Endothelial cell of umbilical vein (primary cell): Measurements from ENCODE around the gene CYP19A1. TPM values are rescaled to one million over a fixed set of nuclear protein-coding genes. Genes with fewer than 3 reads are reported as not detected.

Experiments used
- BruUV-seq: library from RNA; stranded (reverse); fragments of 400-500 nt; replicated peaks from 2 replicates; lab custom pipeline; 2021; lab: Mats Ljungman, UMichigan
- CTCF ChIA-PET: fragments of 300-600, 350-600 bp; sonication (Branson Sonifier 250); formaldehyde crosslinking; loops from one replicate; lab custom pipeline; 2021; ENCODE audit warnings: antibody characterized with exemption, inconsistent platforms; lab: Charles Lee
- POLR2A ChIA-PET: fragments of 300-600, 350-600 bp; sonication (Branson Sonifier 250); formaldehyde crosslinking; loops from one replicate; lab custom pipeline; 2021; ENCODE audit warnings: antibody characterized with exemption, inconsistent platforms; lab: Charles Lee
- DNase-seq: peaks from one replicate; pipeline ENCODE4 v3.0.0-alpha.2; 2011; ENCODE audit warnings: low read depth, low spot score
- FAIRE-seq: peaks from 2 replicates; lab custom pipeline; 2011; peaks lifted over from hg19 to GRCh38; lab: Jason Lieb, UNC
- H2AFZ ChIP-seq: 2 replicates; pipeline ENCODE4 v1.6.0; 2012; ENCODE audit warnings: low read depth, low read length, control low read depth, inconsistent platforms
- H3K27ac ChIP-seq: 2 replicates; pipeline ENCODE4 v1.5.1; 2011; ENCODE audit warnings: low read depth, mild to moderate bottlenecking, control low read depth, low read length, moderate library complexity; ENCODE audit not compliant: insufficient read depth
- H3K27me3 ChIP-seq, 2 experiments: 2 replicates each; pipeline versions ENCODE4 v1.6.0 to v1.6.1; 2011; ENCODE audit warnings: low read length in 2 of 2, mixed read lengths in 1 of 2; ENCODE audit not compliant: control insufficient read depth in 2 of 2, insufficient read depth in 2 of 2
- H3K36me3 ChIP-seq, 2 experiments: 2 replicates in 1 of 2; 3 replicates in 1 of 2; pipeline ENCODE4 v1.5.1; 2011; ENCODE audit warnings: low read length in 2 of 2, mild to moderate bottlenecking in 1 of 2, moderate library complexity in 1 of 2; ENCODE audit not compliant: control insufficient read depth in 2 of 2, insufficient read depth in 2 of 2; ENCODE audit errors: extremely low read depth in 1 of 2
- H3K4me1 ChIP-seq: 3 replicates; pipeline ENCODE4 v1.5.1; 2011; ENCODE audit warnings: mild to moderate bottlenecking, low read length; ENCODE audit not compliant: control insufficient read depth, insufficient read depth; ENCODE audit errors: extremely low read depth
- H3K4me2 ChIP-seq: 2 replicates; pipeline ENCODE4 v1.6.1; 2011; ENCODE audit warnings: low read length, control low read depth, mixed read lengths; ENCODE audit not compliant: insufficient read depth
- H3K4me3 ChIP-seq, 3 experiments: fragments of 200-600 bp in 1 of 3; sonication (generic), shearing (Covaris generic) in 1 of 3; replicated peaks in 1 of 3; 2 replicates each; pipeline ENCODE4 v1.5.1; 2011 to 2016; ENCODE audit warnings: control low read depth in 3 of 3, low read length in 3 of 3, mild to moderate bottlenecking in 2 of 3, inconsistent platforms in 1 of 3, low read depth in 1 of 3, moderate library complexity in 1 of 3; ENCODE audit not compliant: insufficient read depth in 1 of 3
- H3K79me2 ChIP-seq: 2 replicates; pipeline ENCODE4 v1.6.0; 2012; ENCODE audit warnings: low read length, inconsistent platforms; ENCODE audit not compliant: control insufficient read depth, insufficient read depth
- H3K9ac ChIP-seq: replicated peaks from 2 replicates; pipeline ENCODE3; 2011; ENCODE audit warnings: low read length, control low read depth; ENCODE audit not compliant: insufficient read depth; ENCODE audit errors: extremely low read depth
- H3K9me1 ChIP-seq: replicated peaks from 3 replicates; pipeline ENCODE4 v1.6.0; 2011; ENCODE audit warnings: mild to moderate bottlenecking, low read length; ENCODE audit not compliant: control insufficient read depth, insufficient read depth; ENCODE audit errors: extremely low read depth
- H3K9me3 ChIP-seq: replicated peaks from 2 replicates; pipeline ENCODE4 v1.5.1; 2012; ENCODE audit warnings: low read length, inconsistent platforms; ENCODE audit not compliant: control insufficient read depth, insufficient read depth
- H4K20me1 ChIP-seq: replicated peaks from 2 replicates; pipeline ENCODE3; 2011; ENCODE audit warnings: mild to moderate bottlenecking, low read length; ENCODE audit not compliant: control insufficient read depth, insufficient read depth; ENCODE audit errors: extremely low read depth
- EZH2 ChIP-seq: IDR thresholded peaks from 2 replicates; pipeline ENCODE4 v1.6.1; 2012; ENCODE audit warnings: borderline replicate concordance, low read depth, mild to moderate bottlenecking, moderate library complexity, low read length, inconsistent platforms; ENCODE audit not compliant: severe bottlenecking
- FOS ChIP-seq: IDR thresholded peaks from 2 replicates; pipeline ENCODE4 v1.6.1; 2011; ENCODE audit warnings: mild to moderate bottlenecking, low read length, moderate library complexity, borderline replicate concordance; ENCODE audit not compliant: insufficient read depth
- GATA2 ChIP-seq: IDR thresholded peaks from 2 replicates; pipeline ENCODE4 v1.7.0; 2011; ENCODE audit warnings: low read depth, mild to moderate bottlenecking, moderate library complexity, mixed read lengths, low read length; ENCODE audit not compliant: insufficient read length, insufficient read depth
- JUN ChIP-seq: IDR thresholded peaks from 2 replicates; pipeline ENCODE4 v1.6.1; 2011; ENCODE audit warnings: borderline replicate concordance, low read depth; ENCODE audit not compliant: insufficient read length, insufficient read depth
- MYC ChIP-seq: IDR thresholded peaks from one replicate; pipeline ENCODE4 v1.6.1; 2011; ENCODE audit warnings: mild to moderate bottlenecking, low read depth, low read length
- POLR2A ChIP-seq: IDR thresholded peaks from 2 replicates; pipeline ENCODE4 v1.6.1; 2012; ENCODE audit warnings: low read depth, mild to moderate bottlenecking, control low read depth, low read length
- POLR2AphosphoS5 ChIP-seq: IDR thresholded peaks from 2 replicates; pipeline ENCODE4 v1.6.1; 2012; ENCODE audit warnings: low read depth, mild to moderate bottlenecking, control low read depth, low read length, moderate library complexity; ENCODE audit not compliant: insufficient read depth
- dilution Hi-C: fragments of 300-500 bp; cut with MboI; formaldehyde crosslinking; loops from one replicate; pipeline ENCODE4 v1.15.0; 2019; ENCODE audit warnings: low sequenced_read_pairs; ENCODE audit not compliant: extremely low pct_ligation_motif_present
- intact Hi-C: fragments of 100-400 bp; cut with micrococcal nuclease; formaldehyde crosslinking; loops from one replicate; pipeline ENCODE4 v1.10.0; 2022
- polyA plus RNA-seq, 4 experiments: library from polyadenylated mRNA; depleted of rRNA in 3 of 4; stranded (reverse) in 3 of 4; unstranded in 1 of 4; fragments of >200 nt; gene quantifications; 2 replicates each; pipeline versions ENCODE4 v1.2.1 to v1.2.3, GENCODE V29; 2011 to 2012; ENCODE audit warnings: missing spikeins in 1 of 4
- total RNA-seq: library from RNA; stranded (reverse); gene quantifications from 2 replicates; pipeline ENCODE4 v1.2.3, GENCODE V29; 2021
- TF ChIP-seq, protein P1 (sequence below): IDR thresholded peaks from 2 replicates; pipeline ENCODE4 v1.6.1; 2011; ENCODE audit not compliant: insufficient read depth, insufficient read length
- TF ChIP-seq, protein P2 (sequence below), 2 donors: IDR thresholded peaks; 1 replicate in 1 of 2; 2 replicates in 1 of 2; pipeline ENCODE4 v1.5.1; 2011; ENCODE audit warnings: low read length in 2 of 2, mild to moderate bottlenecking in 2 of 2, moderate library complexity in 2 of 2, control low read depth in 1 of 2, inconsistent platforms in 1 of 2, low read depth in 1 of 2; ENCODE audit not compliant: insufficient read depth in 1 of 2; ENCODE audit errors: extremely low read depth in 1 of 2

CYP19A1 gene
- total and polyA plus RNA-seq, 2 donors (not counting 3 experiments of a cell fraction or from before 2014, with no cell fraction given): not detected

DNA sequence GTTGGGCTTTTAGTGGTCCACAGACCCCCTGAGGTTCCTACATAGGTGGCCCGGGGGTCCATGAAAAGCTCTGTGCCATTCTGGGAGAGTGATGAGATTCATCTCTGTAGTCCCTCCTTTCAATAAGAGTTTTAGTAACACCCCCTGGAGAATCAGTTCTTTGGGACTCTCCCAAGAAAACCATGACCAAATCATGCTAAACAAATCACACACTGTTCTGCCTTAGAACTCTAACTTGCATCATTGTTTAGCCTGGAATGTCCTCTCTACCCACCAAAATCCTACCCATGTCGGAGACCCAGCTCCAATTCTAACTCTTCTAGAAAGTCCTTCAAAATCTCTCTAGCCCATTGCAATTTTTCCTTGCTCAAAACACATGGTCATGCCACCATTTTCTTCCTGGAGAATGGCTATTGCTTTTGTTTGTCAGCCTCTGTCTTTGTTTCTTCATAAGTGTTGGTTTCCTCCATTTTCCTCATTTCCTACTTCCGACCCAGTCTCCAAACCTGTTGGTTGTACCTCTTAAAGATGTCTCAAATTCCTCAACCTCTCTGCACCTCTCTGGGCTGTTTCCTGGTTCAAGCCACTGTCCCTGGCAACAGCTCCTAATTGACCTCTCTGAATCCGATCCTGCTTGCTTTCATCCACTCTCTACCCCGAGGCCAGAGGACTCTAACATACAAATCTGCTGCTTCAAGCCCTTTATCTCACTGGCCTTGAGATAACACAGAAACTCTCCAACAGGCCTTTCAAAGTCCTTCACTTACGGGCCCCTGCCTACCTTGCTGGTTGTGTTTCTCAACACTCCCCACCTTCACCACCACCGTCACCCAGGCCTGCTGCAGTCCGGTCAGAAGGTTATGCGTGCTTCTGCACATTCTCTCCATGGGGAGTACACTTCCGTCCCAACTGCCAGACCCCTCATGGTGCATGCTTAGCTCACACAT lies 23.7 kb downstream of the CYP19A1 start:
- no peaks in the 10 kb centered on the region for H3K9me1 ChIP-seq
- dilution Hi-C loops: no loop called here
- no peaks in the 10 kb centered on the region for H3K79me2 ChIP-seq
- H3K4me2 ChIP-seq: no peak overlapping the region
- H4K20me1 ChIP-seq: no peaks in the 10 kb centered on the region
- ChIA-PET POLR2A (no interaction called here), CTCF (no interaction called here)
- H3K4me1 ChIP-seq: no peaks in the 10 kb centered on the region
- no peak for FAIRE-seq
- intact Hi-C loops: no loop called here
- H3K27me3 ChIP-seq: peaks cover 85 to 91% of the 10 kb centered on the region in 2 experiments
- H3K9ac ChIP-seq: no peak overlapping the region
- H2AFZ ChIP-seq: no peak overlapping the region
- H3K4me3 ChIP-seq: no peak overlapping the region
- no peak for DNase-seq
- TF ChIP-seq MYC: no peak
- TF ChIP-seq, protein P1, sequence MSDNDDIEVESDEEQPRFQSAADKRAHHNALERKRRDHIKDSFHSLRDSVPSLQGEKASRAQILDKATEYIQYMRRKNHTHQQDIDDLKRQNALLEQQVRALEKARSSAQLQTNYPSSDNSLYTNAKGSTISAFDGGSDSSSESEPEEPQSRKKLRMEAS: no peak
- TF ChIP-seq GATA2: no peak
- no peak for TF ChIP-seq JUN
- TF ChIP-seq EZH2: no peak
- TF ChIP-seq FOS: no peak
- TF ChIP-seq, protein P2, sequence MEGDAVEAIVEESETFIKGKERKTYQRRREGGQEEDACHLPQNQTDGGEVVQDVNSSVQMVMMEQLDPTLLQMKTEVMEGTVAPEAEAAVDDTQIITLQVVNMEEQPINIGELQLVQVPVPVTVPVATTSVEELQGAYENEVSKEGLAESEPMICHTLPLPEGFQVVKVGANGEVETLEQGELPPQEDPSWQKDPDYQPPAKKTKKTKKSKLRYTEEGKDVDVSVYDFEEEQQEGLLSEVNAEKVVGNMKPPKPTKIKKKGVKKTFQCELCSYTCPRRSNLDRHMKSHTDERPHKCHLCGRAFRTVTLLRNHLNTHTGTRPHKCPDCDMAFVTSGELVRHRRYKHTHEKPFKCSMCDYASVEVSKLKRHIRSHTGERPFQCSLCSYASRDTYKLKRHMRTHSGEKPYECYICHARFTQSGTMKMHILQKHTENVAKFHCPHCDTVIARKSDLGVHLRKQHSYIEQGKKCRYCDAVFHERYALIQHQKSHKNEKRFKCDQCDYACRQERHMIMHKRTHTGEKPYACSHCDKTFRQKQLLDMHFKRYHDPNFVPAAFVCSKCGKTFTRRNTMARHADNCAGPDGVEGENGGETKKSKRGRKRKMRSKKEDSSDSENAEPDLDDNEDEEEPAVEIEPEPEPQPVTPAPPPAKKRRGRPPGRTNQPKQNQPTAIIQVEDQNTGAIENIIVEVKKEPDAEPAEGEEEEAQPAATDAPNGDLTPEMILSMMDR (IDR thresholded peaks at IDR 0.05; ENCODE audit: extremely low read depth in 1 of 2, insufficient read depth in 1 of 2, low read depth in 1 of 2, low read length in 2 of 2): no peak
- TF ChIP-seq POLR2AphosphoS5: no peak
- no peak for TF ChIP-seq POLR2A
- H3K27ac ChIP-seq: no peak overlapping the region
- no peaks in the 10 kb centered on the region for H3K9me3 ChIP-seq
- BruUV-seq: no TSS peak
- H3K36me3 ChIP-seq: no peaks in the 10 kb centered on the region
